SH-SY5Y (cell line): ENCODE results near the gene PRKRIP1.

Experiments used
- GATA2 ChIP-seq: IDR thresholded peaks from 2 replicates; pipeline ENCODE4 v1.6.1; 2011; ENCODE audit warnings: mild to moderate bottlenecking, low read depth, low read length
- GATA3 ChIP-seq: IDR thresholded peaks from 2 replicates; pipeline ENCODE4 v1.6.1; 2011; ENCODE audit warnings: low read depth, mild to moderate bottlenecking, low read length, moderate library complexity

DNA sequence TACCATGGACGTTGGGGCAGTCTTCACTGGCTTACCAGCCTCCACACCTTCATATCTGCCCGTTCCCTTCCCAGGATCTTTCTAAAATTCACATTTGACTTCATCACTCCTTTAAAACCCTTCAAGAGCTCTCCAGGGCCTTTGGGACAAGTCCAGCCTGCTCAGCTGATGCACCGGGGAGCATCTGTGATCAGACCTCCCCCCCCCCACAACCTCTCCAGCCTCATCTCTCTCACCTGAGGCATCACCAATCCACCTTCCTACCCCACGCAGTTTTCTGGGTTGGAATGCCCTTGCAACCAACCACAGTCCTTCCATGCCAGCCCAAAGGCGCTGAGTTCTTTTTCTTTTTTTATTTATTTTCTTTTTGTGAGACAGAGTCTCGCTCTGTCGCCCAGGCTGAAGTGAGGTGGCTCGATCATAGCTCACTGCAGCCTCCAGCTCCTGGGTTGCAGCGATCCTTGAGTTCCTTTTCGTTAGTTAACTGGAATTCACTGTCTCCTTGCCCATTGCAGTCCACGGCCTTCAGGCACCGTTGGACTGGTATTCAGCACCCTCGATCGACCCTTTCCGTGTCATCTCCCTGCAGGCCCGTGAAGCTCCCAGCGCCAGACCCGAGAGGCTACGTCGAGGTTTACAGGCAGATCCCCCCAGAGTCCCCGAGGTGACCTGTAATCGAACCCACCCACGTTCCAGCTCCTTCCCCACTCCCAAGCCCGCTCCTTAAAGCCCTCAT lies 67.8 kb downstream of the PRKRIP1 start:
- no peak for TF ChIP-seq GATA2
- TF ChIP-seq GATA3 = no peak
